ENCODE measurements around the gene FAM53A. TPM values are rescaled to one million over a fixed set of nuclear protein-coding genes. Genes with fewer than 3 reads are reported as not detected.

Gene FAM53A
- total and polyA plus RNA-seq, 2 experiments from 2014 or later: 4.7 to 6.8 TPM

DNA sequence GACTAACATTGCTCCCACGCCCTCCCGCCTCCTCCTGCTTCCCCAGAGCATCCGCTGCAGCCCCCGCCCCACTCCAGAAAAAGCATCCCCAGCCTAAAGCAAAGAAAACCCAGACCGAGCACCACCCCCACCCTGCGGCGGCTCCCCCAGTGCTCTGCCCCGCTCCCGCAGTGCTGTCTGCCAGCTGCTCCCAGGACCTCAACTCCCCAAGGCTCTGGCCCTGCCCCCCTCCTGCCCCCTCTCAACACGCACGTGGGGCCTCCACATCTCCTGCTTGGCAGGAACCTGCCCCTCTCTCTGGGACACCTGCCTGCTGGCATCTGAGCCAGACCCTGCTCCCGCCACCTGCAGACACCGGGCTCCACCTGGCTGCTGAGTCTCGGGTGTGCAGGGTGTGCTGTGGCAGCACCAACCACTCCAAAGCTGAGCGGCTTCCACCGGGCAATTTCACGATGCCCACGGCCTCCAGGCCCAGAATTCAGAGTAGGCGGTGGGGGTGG, 79.4 kb downstream of the FAM53A start:
- H2AFZ ChIP-seq: no peak overlapping the region
- no peaks in the 10 kb centered on the region for H3K9me3 ChIP-seq (ENCODE audit: low read depth)
- H3K4me3 ChIP-seq: no peak overlapping the region
- no peak overlapping the region for H3K27ac ChIP-seq
- no peak for DNase-seq (ENCODE audit: low spot score)
- H3K79me2 ChIP-seq: no peaks in the 10 kb centered on the region
- H3K4me2 ChIP-seq: no peak overlapping the region
- H3K9me2 ChIP-seq (replicated peaks; ENCODE audit: insufficient read depth): no peaks in the 10 kb centered on the region
- no peaks in the 10 kb centered on the region for H4K20me1 ChIP-seq (ENCODE audit: insufficient read depth, poor library complexity, severe bottlenecking)
- no peak for TF ChIP-seq EZH2phosphoT487 (IDR thresholded peaks at IDR 0.05; ENCODE audit: low read depth, severe bottlenecking, unreplicated experiment)
- TF ChIP-seq, protein P1, sequence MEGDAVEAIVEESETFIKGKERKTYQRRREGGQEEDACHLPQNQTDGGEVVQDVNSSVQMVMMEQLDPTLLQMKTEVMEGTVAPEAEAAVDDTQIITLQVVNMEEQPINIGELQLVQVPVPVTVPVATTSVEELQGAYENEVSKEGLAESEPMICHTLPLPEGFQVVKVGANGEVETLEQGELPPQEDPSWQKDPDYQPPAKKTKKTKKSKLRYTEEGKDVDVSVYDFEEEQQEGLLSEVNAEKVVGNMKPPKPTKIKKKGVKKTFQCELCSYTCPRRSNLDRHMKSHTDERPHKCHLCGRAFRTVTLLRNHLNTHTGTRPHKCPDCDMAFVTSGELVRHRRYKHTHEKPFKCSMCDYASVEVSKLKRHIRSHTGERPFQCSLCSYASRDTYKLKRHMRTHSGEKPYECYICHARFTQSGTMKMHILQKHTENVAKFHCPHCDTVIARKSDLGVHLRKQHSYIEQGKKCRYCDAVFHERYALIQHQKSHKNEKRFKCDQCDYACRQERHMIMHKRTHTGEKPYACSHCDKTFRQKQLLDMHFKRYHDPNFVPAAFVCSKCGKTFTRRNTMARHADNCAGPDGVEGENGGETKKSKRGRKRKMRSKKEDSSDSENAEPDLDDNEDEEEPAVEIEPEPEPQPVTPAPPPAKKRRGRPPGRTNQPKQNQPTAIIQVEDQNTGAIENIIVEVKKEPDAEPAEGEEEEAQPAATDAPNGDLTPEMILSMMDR (IDR thresholded peaks at IDR 0.05; ENCODE audit: poor library complexity): no peak
- no peak for TF ChIP-seq EZH2 (IDR thresholded peaks at IDR 0.05; ENCODE audit: borderline replicate concordance)
- 74% methylated on average over 13 of the region's 19 CpGs for WGBS (ENCODE audit: low lambda C conversion rate, missing lambda C conversion rate)
- H3K36me3 ChIP-seq (replicated peaks; ENCODE audit: insufficient read depth, low read depth): no peaks in the 10 kb centered on the region
- H3K4me1 ChIP-seq (ENCODE audit: insufficient read depth): no peaks in the 10 kb centered on the region
- no peaks in the 10 kb centered on the region for H3K27me3 ChIP-seq

DNA sequence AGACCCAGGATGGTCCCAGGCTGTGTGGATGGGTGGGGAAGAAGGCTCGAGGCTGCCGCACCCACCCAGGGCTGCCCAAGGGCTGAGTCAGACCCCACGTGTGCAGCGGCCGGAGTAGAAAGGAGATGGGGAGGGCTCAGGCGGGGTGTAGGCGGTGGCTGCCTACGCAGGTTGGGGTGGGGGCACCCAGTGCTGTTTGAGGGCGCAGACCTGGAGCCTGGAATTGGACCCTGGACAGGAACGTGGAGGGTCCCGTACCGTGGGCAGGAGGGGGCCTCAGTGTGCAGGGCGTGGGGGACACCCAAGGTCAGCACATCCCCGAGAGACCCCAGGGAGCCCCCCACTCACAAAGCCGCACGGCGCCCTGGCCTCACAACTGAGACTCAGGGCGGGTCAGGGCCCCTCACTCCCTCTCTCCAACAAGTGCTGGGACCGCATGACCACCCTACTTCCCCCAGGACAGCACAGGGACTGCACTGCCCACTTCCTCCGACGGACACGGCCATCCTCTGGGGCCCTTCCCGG, 79.9 kb downstream of the FAM53A start:
- H4K20me1 ChIP-seq (ENCODE audit: insufficient read depth, poor library complexity, severe bottlenecking): no peaks in the 10 kb centered on the region
- H3K4me2 ChIP-seq: no peak overlapping the region
- DNase-seq (ENCODE audit: low spot score): no peak
- TF ChIP-seq, protein P1 (IDR thresholded peaks at IDR 0.05; ENCODE audit: poor library complexity): no peak
- TF ChIP-seq EZH2phosphoT487 (IDR thresholded peaks at IDR 0.05; ENCODE audit: low read depth, severe bottlenecking, unreplicated experiment) (no peak), EZH2 (IDR thresholded peaks at IDR 0.05; ENCODE audit: borderline replicate concordance) (no peak)
- no peaks in the 10 kb centered on the region for H3K36me3 ChIP-seq (replicated peaks; ENCODE audit: insufficient read depth, low read depth)
- H3K27ac ChIP-seq: no peak overlapping the region
- no peaks in the 10 kb centered on the region for H3K27me3 ChIP-seq
- H2AFZ ChIP-seq: no peak overlapping the region
- WGBS (ENCODE audit: low lambda C conversion rate, missing lambda C conversion rate): 71% methylated on average over 16 of the region's 23 CpGs
- H3K4me1 ChIP-seq (ENCODE audit: insufficient read depth): no peaks in the 10 kb centered on the region
- H3K9me2 ChIP-seq (replicated peaks; ENCODE audit: insufficient read depth): no peaks in the 10 kb centered on the region
- no peaks in the 10 kb centered on the region for H3K9me3 ChIP-seq (ENCODE audit: low read depth)
- H3K4me3 ChIP-seq: no peak overlapping the region
- H3K79me2 ChIP-seq: no peaks in the 10 kb centered on the region

DNA sequence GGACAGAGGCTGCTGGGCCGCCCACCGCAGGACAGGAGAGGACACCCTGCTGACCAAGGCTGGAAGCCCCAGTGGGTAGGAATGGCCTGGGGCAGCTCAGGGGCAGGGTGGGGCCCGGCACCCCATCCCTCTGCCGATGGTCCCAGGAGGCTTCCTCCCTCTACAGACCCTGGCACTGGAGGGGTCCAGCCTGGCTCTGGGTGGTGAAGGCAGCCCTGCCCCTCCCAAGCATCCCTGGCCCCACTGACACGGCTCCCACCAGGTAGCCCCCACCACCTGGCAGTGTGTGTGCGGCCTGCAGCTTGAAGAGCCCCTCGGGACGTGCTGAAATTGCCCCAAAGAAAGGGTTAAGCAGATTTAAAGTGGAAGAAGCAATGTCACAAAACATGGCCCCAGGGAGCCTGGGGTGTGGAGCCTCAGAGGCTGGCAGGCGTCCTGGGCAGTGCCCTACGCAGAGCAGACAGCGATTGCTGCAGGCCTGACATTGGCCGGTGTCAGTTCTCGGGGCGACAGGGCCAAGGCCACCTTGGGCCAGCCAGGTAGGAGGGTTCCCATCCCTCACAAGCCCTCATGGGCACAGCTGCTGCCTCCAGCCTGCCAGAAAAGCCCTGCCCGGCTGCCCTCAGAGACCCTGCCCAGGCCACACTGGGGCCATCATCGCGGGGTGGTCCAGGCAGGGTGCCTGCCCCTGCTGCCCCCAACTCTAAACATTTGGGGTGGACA, 80.5 kb downstream of the FAM53A start:
- no peaks in the 10 kb centered on the region for H4K20me1 ChIP-seq (ENCODE audit: insufficient read depth, poor library complexity, severe bottlenecking)
- no peak for DNase-seq (ENCODE audit: low spot score)
- 86% methylated on average over 15 of the region's 17 CpGs for WGBS (ENCODE audit: low lambda C conversion rate, missing lambda C conversion rate)
- no peaks in the 10 kb centered on the region for H3K27me3 ChIP-seq
- H3K27ac ChIP-seq: no peak overlapping the region
- no peak overlapping the region for H2AFZ ChIP-seq
- no peaks in the 10 kb centered on the region for H3K36me3 ChIP-seq (replicated peaks; ENCODE audit: insufficient read depth, low read depth)
- no peak overlapping the region for H3K4me3 ChIP-seq
- H3K9me3 ChIP-seq (ENCODE audit: low read depth): no peaks in the 10 kb centered on the region
- no peak overlapping the region for H3K4me2 ChIP-seq
- H3K79me2 ChIP-seq: no peaks in the 10 kb centered on the region
- TF ChIP-seq EZH2phosphoT487 (IDR thresholded peaks at IDR 0.05; ENCODE audit: low read depth, severe bottlenecking, unreplicated experiment) (no peak), EZH2 (IDR thresholded peaks at IDR 0.05; ENCODE audit: borderline replicate concordance) (no peak)
- TF ChIP-seq, protein P1 (IDR thresholded peaks at IDR 0.05; ENCODE audit: poor library complexity): no peak
- H3K9me2 ChIP-seq (replicated peaks; ENCODE audit: insufficient read depth): no peaks in the 10 kb centered on the region
- H3K4me1 ChIP-seq (ENCODE audit: insufficient read depth): no peaks in the 10 kb centered on the region
